ENCODE measurements around the gene NCOR2. TPM values are rescaled to one million over a fixed set of nuclear protein-coding genes. Genes with fewer than 3 reads are reported as not detected.
A peak's percentile ranks its signal among the peaks of the same experiment; 100 is the strongest.

The NCOR2 gene
- total and polyA plus RNA-seq, 10 of the 15 experiments (the other 5 are each of a cell fraction or from before 2014, with no cell fraction given): 0.43 to 179 (median 14.9) TPM

DNA sequence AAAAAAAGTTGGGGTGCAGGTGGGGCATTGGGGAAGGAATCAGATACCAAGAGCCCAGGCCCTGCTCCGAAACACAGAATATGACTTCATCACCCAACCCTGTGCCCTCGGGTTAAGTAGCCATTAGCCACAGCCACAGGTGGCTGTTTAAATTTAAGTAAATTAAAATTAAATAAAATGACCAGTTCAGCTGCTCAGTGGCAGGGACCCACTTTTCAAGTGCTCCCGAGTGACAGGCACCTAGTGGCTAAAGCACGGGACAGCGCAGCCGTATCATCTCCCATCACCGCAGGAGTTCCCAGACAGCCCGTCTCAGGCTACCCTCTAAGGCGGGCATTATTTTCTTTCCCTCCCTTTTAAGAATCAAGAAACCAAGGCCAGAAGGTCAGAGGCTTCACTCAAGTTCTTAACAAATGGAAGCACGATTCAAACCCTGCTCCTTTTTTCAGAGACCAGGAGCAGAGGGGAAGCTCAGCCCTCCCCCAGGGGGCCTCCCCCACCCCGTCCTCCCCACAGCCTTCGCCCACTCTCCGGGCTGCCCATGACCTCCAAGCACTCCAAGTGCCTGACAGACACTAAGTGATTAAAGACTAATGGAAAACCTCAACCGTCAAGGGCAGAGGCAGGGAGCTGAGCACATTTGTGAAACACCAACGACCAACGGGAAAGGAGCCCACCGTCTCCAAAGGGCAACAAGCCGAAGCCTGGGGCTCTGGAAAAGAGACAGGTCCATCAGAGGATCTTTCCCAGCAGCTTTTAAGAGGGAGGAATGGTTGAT lies 5.2 kb downstream of the NCOR2 start (continued):
- TF ChIP-seq, protein P1, sequence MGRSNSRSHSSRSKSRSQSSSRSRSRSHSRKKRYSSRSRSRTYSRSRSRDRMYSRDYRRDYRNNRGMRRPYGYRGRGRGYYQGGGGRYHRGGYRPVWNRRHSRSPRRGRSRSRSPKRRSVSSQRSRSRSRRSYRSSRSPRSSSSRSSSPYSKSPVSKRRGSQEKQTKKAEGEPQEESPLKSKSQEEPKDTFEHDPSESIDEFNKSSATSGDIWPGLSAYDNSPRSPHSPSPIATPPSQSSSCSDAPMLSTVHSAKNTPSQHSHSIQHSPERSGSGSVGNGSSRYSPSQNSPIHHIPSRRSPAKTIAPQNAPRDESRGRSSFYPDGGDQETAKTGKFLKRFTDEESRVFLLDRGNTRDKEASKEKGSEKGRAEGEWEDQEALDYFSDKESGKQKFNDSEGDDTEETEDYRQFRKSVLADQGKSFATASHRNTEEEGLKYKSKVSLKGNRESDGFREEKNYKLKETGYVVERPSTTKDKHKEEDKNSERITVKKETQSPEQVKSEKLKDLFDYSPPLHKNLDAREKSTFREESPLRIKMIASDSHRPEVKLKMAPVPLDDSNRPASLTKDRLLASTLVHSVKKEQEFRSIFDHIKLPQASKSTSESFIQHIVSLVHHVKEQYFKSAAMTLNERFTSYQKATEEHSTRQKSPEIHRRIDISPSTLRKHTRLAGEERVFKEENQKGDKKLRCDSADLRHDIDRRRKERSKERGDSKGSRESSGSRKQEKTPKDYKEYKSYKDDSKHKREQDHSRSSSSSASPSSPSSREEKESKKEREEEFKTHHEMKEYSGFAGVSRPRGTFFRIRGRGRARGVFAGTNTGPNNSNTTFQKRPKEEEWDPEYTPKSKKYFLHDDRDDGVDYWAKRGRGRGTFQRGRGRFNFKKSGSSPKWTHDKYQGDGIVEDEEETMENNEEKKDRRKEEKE (IDR thresholded peaks at IDR 0.05): no peak
- TF ChIP-seq SREBF1 (IDR thresholded peaks at IDR 0.05; ENCODE audit: low read length): no peak

DNA sequence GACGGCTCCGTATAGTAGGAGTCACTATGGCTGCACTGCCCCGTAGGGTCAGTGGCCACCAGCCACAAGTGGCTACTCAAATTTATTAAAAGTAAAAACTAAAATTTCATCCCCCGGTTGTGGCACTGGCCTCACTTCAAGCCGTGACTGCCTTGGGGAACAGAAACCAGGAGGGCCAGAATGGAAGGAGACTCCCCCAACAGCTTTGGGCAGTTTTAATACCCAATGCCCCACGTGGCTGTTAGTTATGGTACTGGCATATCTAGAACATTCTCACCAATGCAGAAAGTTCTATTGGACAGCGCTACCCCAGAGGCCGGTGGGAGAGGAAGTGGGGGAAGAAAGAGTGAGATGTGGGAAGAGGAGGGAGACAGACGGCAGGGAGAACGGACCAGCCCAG lies 6.2 kb downstream of the NCOR2 start:
- SMC1A ChIA-PET (ENCODE audit: uncharacterized antibody, unreplicated experiment): interaction anchor here (1.3 to 7.0 kb wide), 3 partner anchors 8 to 35 kb away, joined by 3 to 48 read pairs (median 5); no protein-coding TSS in a partner anchor
- Histone ChIP-seq H3K27me3 (replicated peaks in 1 of 2; ENCODE audit: control insufficient read depth in 2 of 2, insufficient read depth in 2 of 2, low read length in 1 of 2) (no peaks in the 10 kb centered on the region), H3K36me3 (ENCODE audit: control insufficient read depth in 2 of 2, insufficient read depth in 2 of 2, low read length in 1 of 2) (peaks cover 0 to 4% of the 10 kb centered on the region in 2 experiments; a peak in 3 of 4 replicates), H3K4me1 (ENCODE audit: control insufficient read depth, insufficient read depth, low read length) (peaks cover 32% of the 10 kb centered on the region), H2AFZ (ENCODE audit: control insufficient read depth, low read depth, low read length) (no peak overlapping the region), H3K4me3 (no peak overlapping the region), H3K79me2 (ENCODE audit: control insufficient read depth, insufficient read depth, low read length) (peaks cover 97% of the 10 kb centered on the region), H3K27ac (ENCODE audit: control insufficient read depth, insufficient read depth) (peak overlapping the region; percentile 46), H3K9me3 (replicated peaks; ENCODE audit: control insufficient read depth, insufficient read depth, low read length) (no peaks in the 10 kb centered on the region; the same call in 2 of the 3 replicates), H3K9ac (ENCODE audit: control insufficient read depth, insufficient read depth, low read length) (no peak overlapping the region), H3K4me2 (ENCODE audit: control insufficient read depth, insufficient read depth) (peak overlapping the region; percentile 67), H4K20me1 (ENCODE audit: control insufficient read depth, insufficient read depth) (peaks cover 2% of the 10 kb centered on the region)
- CTCF ChIA-PET: interaction anchor here (0.6 to 0.9 kb wide), 2 partner anchors 10 to 141 kb away, joined by 3 to 4 read pairs; no protein-coding TSS in a partner anchor
- FAIRE-seq (no peak), DNase-seq (ENCODE audit: low read depth, low spot score) (no peak), ATAC-seq (no peak)
- RAD21 ChIA-PET (ENCODE audit: unreplicated experiment): interaction anchor here (1.3 to 6.0 kb wide), 2 partner anchors 9 to 15 kb away, joined by 3 to 37 read pairs; no protein-coding TSS in a partner anchor
- POLR2A ChIA-PET: interaction anchor here (1.0 kb wide), 2 partner anchors 11 to 14 kb away, joined by 3 to 4 read pairs; no protein-coding TSS in a partner anchor
- intact Hi-C loops (cut with micrococcal nuclease; ENCODE audit: unreplicated experiment): loop anchor here (10.0 kb wide), 1 partner anchor 354 kb away; the partner anchor contains the start of gene UBC
- WGBS (ENCODE audit: insufficient coverage, insufficient replicate concordance, low lambda C conversion rate, missing lambda C conversion rate): 62% methylated on average over 10 of the region's 10 CpGs
- BruUV-seq (replicated peaks): no TSS peak
- TF ChIP-seq, protein P2, sequence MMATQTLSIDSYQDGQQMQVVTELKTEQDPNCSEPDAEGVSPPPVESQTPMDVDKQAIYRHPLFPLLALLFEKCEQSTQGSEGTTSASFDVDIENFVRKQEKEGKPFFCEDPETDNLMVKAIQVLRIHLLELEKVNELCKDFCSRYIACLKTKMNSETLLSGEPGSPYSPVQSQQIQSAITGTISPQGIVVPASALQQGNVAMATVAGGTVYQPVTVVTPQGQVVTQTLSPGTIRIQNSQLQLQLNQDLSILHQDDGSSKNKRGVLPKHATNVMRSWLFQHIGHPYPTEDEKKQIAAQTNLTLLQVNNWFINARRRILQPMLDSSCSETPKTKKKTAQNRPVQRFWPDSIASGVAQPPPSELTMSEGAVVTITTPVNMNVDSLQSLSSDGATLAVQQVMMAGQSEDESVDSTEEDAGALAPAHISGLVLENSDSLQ (IDR thresholded peaks at IDR 0.05): no peak
- TF ChIP-seq GATAD2B (conservative IDR thresholded peaks at IDR 0.05; ENCODE audit: low read depth) (0 out of 2 replicates have a peak, but pooled peaks have one; percentile 16), SPI1 (IDR thresholded peaks at IDR 0.05; ENCODE audit: borderline replicate concordance, insufficient read depth, low read depth, low read length) (peak; percentile 60; the same call in 1 of the 2 replicates)
- TF ChIP-seq, protein P3, sequence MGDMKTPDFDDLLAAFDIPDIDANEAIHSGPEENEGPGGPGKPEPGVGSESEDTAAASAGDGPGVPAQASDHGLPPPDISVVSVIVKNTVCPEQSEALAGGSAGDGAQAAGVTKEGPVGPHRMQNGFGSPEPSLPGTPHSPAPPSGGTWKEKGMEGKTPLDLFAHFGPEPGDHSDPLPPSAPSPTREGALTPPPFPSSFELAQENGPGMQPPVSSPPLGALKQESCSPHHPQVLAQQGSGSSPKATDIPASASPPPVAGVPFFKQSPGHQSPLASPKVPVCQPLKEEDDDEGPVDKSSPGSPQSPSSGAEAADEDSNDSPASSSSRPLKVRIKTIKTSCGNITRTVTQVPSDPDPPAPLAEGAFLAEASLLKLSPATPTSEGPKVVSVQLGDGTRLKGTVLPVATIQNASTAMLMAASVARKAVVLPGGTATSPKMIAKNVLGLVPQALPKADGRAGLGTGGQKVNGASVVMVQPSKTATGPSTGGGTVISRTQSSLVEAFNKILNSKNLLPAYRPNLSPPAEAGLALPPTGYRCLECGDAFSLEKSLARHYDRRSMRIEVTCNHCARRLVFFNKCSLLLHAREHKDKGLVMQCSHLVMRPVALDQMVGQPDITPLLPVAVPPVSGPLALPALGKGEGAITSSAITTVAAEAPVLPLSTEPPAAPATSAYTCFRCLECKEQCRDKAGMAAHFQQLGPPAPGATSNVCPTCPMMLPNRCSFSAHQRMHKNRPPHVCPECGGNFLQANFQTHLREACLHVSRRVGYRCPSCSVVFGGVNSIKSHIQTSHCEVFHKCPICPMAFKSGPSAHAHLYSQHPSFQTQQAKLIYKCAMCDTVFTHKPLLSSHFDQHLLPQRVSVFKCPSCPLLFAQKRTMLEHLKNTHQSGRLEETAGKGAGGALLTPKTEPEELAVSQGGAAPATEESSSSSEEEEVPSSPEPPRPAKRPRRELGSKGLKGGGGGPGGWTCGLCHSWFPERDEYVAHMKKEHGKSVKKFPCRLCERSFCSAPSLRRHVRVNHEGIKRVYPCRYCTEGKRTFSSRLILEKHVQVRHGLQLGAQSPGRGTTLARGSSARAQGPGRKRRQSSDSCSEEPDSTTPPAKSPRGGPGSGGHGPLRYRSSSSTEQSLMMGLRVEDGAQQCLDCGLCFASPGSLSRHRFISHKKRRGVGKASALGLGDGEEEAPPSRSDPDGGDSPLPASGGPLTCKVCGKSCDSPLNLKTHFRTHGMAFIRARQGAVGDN (IDR thresholded peaks at IDR 0.05): no peak
- in situ Hi-C loops (cut with MboI): no loop called here
